Myocyte (in vitro differentiated cells): Measurements from ENCODE around the gene SLC25A25. TPM values are rescaled to one million over a fixed set of nuclear protein-coding genes. Genes with fewer than 3 reads are reported as not detected.

ENCODE experiments used
- DNase-seq: peaks from one replicate; pipeline ENCODE4 v3.0.0-alpha.2; 2012; ENCODE audit warnings: low read depth
- total RNA-seq: library from RNA; depleted of rRNA; stranded (reverse); fragments of >200 nt; gene quantifications from 2 replicates; pipeline ENCODE4 v1.2.3, GENCODE V29; 2014

Gene SLC25A25
- total RNA-seq, 1 donor from 2014 or later, result 46.1 TPM

GRCh38 chr9:128072144-128073021 is 4.4 kb downstream of the SLC25A25 start:
- DNase-seq, result peak; percentile 90

GRCh38 chr9:128073253-128073886 is 5.3 kb downstream of the SLC25A25 start:
- no peak for DNase-seq

- DNase-seq, result no peak
Measured at GRCh38 chr9:128077847-128078503, 9.9 kb downstream of the SLC25A25 start.

- no peak for DNase-seq
Measured at GRCh38 chr9:128078504-128079434, 10.7 kb downstream of the SLC25A25 start.

GRCh38 chr9:128080206-128080605 is 12.2 kb downstream of the SLC25A25 start:
- no peak for DNase-seq

- peak; percentile 95 for DNase-seq
Measured at GRCh38 chr9:128081056-128081455, 13.0 kb downstream of the SLC25A25 start.

- DNase-seq, result no peak
Measured at GRCh38 chr9:128082151-128082550, 14.1 kb downstream of the SLC25A25 start.

GRCh38 chr9:128084746-128085145 is 16.7 kb downstream of the SLC25A25 start:
- no peak for DNase-seq

GRCh38 chr9:128085943-128086342 is 17.9 kb downstream of the SLC25A25 start:
- no peak for DNase-seq

GRCh38 chr9:128087262-128087661 is 19.2 kb downstream of the SLC25A25 start:
- DNase-seq, result no peak

GRCh38 chr9:128088253-128088945 is 20.4 kb downstream of the SLC25A25 start:
- no peak for DNase-seq

GRCh38 chr9:128089299-128089698 is 21.3 kb downstream of the SLC25A25 start:
- no peak for DNase-seq

GRCh38 chr9:128091144-128091543 is 23.1 kb downstream of the SLC25A25 start:
- peak; percentile 97 for DNase-seq

- DNase-seq, result peak; percentile 73
Measured at GRCh38 chr9:128091571-128091970, 23.5 kb downstream of the SLC25A25 start.

GRCh38 chr9:128092199-128092977 is 24.4 kb downstream of the SLC25A25 start:
- DNase-seq, result no peak

GRCh38 chr9:128093011-128093410 is 25.0 kb downstream of the SLC25A25 start:
- DNase-seq, result no peak

- peak; percentile 98 for DNase-seq
Measured at GRCh38 chr9:128094166-128094949, 26.3 kb downstream of the SLC25A25 start.

GRCh38 chr9:128094950-128095544 is 27.0 kb downstream of the SLC25A25 start:
- DNase-seq, result no peak
